C4-2B (cell line): Measurements from ENCODE around the gene KRT37.
"Not testable (repeated sequence)": the region's sequence is repeated elsewhere in the genome, so short reads cannot be mapped to it uniquely, and the experiment has no call there.

ENCODE experiments used
- H3K27ac ChIP-seq: fragments of 450-650 bp; 2 replicates; pipeline ENCODE4 v1.5.1; 2017
- CTCF ChIP-seq: fragments of 450-650 bp; conservative IDR thresholded peaks from 2 replicates; pipeline ENCODE4 v1.5.1; 2017; ENCODE audit warnings: mild to moderate bottlenecking
- ZFX ChIP-seq: fragments of 450-650 bp; IDR thresholded peaks from 2 replicates; pipeline ENCODE4 v1.6.1; 2017

The KRT37 gene

GRCh38 chr17:41439375-41439774 is 15.0 kb upstream of the KRT37 start:
- TF ChIP-seq ZFX = no peak
- H3K27ac ChIP-seq = no peak overlapping the region

- no peak for TF ChIP-seq CTCF
- TF ChIP-seq ZFX = no peak
- H3K27ac ChIP-seq = no peak overlapping the region
Observed at GRCh38 chr17:41437769-41438168, 13.4 kb upstream of the KRT37 start.

GRCh38 chr17:41437254-41437653 is 12.9 kb upstream of the KRT37 start:
- TF ChIP-seq ZFX = no peak
- H3K27ac ChIP-seq = no peak overlapping the region

DNA sequence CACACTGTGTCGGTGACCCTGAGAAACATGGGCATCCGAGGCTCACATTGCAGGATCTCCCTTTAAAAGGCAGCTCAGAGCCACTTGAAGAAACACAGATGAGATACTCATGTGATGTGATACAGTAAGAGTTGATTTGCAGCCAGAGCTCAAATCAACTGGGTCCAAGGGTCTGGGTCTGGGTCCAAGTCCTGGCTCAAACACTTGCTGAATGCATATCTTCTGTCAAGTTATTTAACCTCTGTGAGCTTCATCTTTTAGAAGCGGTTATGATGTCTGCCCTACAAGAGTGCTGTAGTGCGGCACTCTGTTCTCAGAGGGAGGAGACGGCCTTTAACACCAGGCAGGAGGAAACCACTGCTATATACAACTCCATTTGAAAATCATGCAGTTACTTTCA is 10.0 kb upstream of the KRT37 start:
- H3K27ac ChIP-seq = no peak overlapping the region
- TF ChIP-seq CTCF = no peak
- TF ChIP-seq ZFX = no peak

DNA sequence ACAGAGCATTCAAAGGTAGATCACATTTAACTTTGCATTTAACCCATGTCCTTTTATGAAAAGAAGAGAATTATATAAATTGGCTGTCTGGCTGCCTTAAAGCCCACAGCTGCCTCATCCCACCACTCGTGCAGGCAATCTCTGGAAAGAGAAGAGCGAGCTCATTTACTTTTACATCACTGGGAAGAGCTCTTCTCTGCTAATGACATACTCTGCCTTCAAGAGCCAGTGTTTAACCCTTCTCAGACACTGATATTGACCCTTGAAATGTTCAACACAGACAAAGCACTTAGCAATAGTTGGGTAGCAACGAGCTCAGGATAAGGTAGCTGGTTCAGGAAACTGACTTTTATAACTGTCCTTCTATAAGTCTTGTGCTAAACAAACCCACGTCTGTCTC is 9.6 kb upstream of the KRT37 start:
- TF ChIP-seq CTCF (no peak), ZFX (no peak)
- no peak overlapping the region for H3K27ac ChIP-seq

GRCh38 chr17:41433586-41433985 is 9.2 kb upstream of the KRT37 start:
- H3K27ac ChIP-seq = no peak overlapping the region
- TF ChIP-seq ZFX = no peak
- no peak for TF ChIP-seq CTCF

- not testable (repeated sequence) for H3K27ac ChIP-seq
Observed at GRCh38 chr17:41430376-41430775, 6.0 kb upstream of the KRT37 start.

DNA sequence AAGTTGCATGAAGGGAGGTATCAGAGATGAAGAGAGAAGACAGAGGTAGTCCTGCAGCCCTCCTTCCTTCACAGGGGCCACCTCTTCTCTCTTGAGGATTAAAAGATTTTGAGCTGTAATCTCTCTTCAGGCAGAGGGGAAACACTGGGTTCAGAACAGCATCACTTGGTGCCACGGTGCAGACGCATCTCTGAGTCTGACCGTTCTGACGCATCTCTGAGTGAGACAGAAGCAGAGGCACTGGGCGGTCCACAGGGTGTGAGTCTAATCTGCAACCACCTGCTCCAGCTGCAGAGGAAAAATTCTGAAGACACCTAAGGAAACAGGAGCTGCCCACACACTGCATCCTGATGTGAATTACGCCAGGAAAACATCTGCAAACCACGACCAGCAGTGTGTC is 5.3 kb upstream of the KRT37 start:
- TF ChIP-seq CTCF (no peak), ZFX (no peak)
- H3K27ac ChIP-seq = no peak overlapping the region

DNA sequence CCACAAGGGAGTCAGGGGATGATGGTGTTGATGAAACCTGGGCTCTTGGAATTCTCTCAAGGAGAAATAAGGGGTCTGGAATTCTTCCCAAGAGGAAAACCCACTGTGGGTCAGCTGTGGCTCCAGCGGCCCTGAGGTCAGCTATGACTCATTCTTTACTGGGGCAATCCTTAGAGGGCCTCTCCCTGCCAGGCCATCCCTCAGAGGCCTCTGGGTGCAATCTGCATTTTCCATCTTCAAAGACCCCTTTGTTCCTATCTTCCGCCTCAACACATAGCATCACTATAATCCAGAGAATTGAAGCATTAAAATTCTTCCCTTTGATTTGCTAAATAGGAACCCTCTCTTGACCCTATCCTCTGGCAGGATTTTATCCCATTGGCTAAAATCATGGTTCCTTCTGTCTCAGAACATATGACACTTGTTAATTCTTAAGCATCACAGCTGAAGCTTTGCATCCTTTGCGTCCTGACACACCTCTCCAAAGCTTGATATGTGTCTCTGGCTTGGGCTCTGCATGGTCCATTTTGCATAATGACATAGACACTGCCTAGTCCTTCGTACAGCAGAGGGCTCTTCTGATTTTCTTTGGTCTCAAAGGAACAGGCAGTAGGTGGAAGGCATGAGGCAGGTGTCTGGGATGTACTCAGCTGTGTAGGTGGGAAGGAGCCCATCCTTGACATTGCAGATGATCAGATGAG is 4.4 kb upstream of the KRT37 start:
- TF ChIP-seq CTCF (no peak), ZFX (no peak)
- H3K27ac ChIP-seq = no peak overlapping the region

DNA sequence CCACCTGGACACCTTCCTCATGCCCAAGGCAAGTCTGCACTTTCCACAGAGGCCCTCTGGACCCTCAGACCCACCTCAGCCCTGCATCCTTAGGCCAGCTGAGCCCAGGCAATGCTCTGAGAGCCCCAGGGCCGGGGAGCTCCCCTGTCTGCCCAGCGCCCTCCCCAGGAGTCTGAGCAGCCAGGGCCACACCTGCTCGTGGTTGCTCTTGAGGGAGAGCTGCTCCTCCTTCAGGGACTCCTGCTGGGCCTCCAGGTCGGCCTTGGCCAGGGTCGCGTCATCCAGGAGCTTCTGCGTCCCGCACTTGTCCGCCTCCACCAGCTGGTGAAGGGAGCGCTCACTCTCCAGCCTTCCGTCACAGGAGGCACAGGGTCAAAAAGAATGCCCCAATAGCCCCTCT is 1.8 kb downstream of the KRT37 start:
- H3K27ac ChIP-seq = not testable (repeated sequence)
